ENCODE results near the gene SH2D4B. TPM values are rescaled to one million over a fixed set of nuclear protein-coding genes. Genes with fewer than 3 reads are reported as not detected.

SH2D4B gene
- total RNA-seq (2022; extraction: Qiagen RNA extraction; ENCODE audit: low read depth), result 0.10 to 0.13 TPM in 2 of 5 replicates, not detected in the others

GRCh38 chr10:80537736-80538480 lies at the start of gene SH2D4B:
Gene SH2D4B (plus strand): TSS chr10:80537902. CDS start chr10:80538332, 430 bp downstream.

Other genes with a start within 250 kb of the SH2D4B start
- 0.03 to 0.05 TPM in 2 of 5 replicates, not detected in the others for gene MAT1A, start 248.2 kb upstream of the SH2D4B start, total RNA-seq (2022; extraction: Qiagen RNA extraction; ENCODE audit: low read depth)
- not detected in 5 replicates for gene DYDC1, start 181.1 kb upstream of the SH2D4B start, total RNA-seq (2022; extraction: Qiagen RNA extraction; ENCODE audit: low read depth)
- gene DYDC2, start 181.1 kb upstream of the SH2D4B start, total RNA-seq (2022; extraction: Qiagen RNA extraction; ENCODE audit: low read depth), result 0.13 to 0.17 TPM in 2 of 5 replicates, not detected in the others
- gene PRXL2A, start 129.4 kb upstream of the SH2D4B start, total RNA-seq (2022; extraction: Qiagen RNA extraction; ENCODE audit: low read depth), result 41.2 to 44.9 TPM (median 43.7 TPM) in 5 replicates
- gene TSPAN14, start 83.6 kb upstream of the SH2D4B start, total RNA-seq (2022; extraction: Qiagen RNA extraction; ENCODE audit: low read depth), result 121 to 158 TPM (median 152 TPM) in 5 replicates

Data from A549 treated with GW870086 at 1 μM for 4 hours (cell line).